NCI-H1048 (cell line): ENCODE data around the gene CBX7.

Source experiments
- DNase-seq: peaks from one replicate; lab custom pipeline; 2025; lab: John Stamatoyannopoulos, UW

CBX7 gene

DNA sequence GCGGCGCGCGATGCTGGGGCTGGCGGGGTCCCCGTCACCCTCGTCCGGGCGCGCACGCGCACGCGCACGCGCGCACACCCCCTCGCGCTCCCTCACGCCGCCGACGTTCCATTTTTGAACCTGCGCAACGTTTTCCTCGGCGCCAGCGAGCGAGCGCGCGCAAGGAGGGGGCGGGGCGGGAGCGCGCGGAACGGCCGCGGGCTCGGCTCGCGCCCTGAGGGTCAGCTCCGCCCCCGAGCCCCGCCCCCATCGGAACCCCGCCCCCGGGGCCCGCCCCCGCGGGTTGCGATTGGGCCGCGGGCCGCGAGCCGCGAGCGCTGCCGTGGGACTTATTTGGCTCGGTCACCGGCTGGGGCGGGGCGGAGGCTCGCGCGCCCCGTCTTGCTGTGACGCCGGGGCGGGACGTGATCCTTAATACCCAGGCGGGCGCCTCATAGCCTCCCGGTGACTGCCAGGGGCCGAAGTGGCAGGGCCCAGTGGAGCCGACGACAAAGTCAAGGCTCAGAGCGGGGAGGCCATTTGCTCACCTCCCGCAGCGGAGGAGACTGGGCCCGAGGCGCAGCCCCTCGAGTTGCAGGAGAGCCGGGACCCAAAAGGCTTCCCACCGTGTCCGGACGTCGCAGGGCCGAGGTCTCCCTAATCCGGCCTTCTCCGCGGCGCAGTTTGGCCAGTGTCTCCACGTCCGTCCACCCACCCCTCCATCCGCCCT, at the start of gene CBX7:
CBX7 (minus strand) TSS at position 170 of the 709 bp plus-strand sequence. CDS start 236 bp downstream, outside the sequence.
- DNase-seq = peak; percentile 81

DNA sequence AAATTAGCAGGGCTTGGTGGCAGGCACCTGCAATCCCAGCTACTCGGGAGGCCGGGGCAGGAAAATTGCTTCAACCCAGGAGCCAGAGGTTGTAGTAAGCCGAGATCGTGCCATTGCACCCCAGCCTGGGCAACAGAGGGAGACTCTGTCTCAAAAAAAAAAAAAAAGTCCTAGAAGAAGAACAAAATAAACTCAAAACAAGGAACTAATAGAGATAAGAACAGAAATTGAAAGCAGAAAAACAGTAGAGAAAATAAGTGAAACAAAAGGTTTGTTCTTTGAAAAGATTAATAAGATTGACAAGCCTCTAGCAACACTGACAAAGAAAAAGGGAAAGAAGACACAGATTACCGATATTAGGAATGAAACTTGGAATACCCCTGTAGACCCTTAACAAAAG, 45.1 kb upstream of the CBX7 start:
- DNase-seq = no peak

DNA sequence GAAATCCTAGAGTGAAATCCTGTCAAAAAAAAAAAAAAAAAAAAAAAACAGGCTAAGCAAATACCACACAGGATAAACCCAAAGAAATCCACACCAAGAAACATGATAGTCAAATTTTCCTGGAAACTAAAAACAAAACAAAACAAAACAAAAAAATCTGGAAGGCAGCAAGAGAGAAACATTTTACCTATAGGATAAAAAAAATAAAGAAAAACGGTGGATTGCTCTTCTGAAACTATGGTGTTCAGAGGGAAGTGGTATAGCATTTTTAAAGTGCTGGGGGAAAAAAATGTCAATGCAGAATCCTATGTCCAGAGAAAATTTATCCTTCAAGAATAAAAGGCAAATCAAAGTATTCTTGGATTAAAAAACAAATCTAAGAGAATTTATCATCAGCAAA, 41.6 kb upstream of the CBX7 start:
- no peak for DNase-seq

DNA sequence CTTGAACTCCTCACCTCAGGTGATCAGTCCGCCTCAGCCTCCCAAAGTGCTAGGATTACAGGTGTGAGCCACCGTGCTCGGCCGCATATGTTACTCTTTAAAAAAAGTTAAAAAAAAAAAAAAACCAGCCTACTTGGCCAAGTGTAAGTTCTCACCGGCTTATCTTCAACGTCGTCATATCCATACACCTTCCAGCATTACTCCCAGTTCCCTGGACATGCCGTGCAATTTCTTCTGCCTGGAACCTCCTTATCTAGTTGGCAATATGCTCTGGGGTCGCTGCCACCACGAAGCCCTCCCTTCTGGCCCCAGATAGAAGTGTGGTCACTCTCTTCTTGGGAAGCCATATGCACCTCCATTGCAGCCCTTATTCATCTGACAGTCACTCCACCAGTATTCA, 36.3 kb upstream of the CBX7 start:
- DNase-seq = no peak

DNA sequence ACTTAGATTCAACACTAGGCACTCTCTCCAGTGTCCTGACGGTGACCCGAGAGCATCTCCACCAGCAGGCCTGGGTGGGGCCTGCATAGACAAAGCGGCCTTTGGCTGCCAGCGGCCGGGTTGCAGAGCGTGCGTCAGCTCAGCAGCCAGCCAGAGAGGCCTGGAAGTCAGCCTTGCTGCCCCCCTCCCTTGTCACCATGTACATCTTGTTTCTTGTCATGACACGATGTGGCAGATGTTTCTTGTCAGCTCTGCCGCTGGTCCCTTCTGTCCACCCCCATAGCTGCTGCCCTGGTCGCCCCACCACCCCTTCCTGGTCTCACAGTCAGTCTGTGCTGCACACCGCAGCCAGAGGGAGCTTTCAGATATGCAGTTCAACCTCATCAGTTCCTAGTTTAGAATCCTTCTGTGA, 33.1 kb upstream of the CBX7 start:
- DNase-seq = no peak

DNA sequence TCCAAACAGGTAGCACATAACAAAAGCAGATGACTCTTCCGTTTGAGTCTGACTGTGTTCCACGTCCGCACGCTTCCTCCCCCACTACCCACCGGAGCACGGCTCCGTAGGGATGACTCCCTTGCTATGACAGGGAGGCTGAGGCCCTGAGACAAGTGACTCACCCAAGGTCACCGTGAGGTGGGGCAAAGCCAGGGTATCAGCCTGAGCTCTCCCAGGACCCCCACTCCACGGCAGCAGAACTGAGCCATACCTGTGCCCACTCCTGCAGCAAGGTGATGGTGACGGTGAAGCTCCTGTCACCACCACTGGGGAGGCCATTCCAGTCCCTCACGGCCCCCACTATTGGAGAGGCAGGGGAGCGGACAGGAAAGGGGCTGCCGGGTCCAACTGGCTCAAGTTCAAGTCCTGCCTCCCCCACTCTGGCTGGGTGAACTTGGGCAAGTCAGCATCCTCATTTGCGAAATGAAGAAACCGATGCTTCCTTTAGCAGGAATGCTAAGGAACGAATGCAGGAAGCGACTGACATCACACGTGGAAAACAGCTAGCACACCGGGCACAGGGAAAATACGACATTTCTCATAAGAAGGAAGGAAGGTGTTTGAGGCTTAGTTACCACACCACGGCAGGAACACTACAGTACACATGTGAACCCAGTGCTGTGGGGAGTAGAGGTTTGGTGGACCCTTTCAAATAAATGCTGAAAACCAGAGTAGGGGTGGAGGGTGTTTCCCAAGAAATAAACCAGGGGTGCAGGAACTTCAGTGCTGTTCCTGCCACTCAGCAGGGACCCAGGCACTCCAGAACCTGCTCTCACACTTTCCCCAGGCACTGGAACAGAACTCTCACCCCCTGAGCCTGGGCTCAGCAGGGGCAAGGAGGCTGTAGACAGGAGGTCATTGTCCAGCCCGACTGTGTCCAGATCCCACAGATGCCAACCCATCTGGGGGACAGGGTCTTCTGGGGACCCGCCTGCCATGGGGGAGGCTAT, 32.4 kb upstream of the CBX7 start:
- DNase-seq = no peak

DNA sequence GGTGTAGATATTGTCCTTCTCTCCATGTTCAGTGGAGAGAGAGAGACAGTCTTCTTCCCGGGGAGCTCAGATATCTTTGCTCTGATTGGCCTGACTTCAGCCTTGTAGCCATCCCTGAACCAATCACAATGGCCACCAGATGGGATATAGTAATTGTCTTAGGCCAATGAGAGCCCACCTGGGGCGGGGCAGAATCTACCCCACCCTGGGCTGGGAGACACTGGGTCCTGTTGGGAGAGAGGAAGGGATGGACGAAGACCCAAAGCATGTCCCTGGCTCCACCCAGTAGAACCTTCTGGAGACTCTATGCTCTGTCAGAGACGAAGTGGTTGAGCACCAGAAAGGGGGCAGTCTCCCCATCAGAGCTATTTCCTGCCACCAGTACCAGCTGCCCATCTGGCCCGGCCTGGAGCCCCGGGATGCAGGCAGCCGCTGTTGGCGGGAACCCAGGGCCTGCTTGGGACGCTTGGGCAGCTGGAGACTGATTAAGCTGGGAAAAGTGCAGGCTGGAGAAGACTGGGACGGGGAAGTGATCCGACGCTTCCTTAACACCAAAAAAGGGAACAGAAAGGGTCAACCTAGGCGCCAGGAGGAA, 31.6 kb upstream of the CBX7 start:
- DNase-seq = no peak

DNA sequence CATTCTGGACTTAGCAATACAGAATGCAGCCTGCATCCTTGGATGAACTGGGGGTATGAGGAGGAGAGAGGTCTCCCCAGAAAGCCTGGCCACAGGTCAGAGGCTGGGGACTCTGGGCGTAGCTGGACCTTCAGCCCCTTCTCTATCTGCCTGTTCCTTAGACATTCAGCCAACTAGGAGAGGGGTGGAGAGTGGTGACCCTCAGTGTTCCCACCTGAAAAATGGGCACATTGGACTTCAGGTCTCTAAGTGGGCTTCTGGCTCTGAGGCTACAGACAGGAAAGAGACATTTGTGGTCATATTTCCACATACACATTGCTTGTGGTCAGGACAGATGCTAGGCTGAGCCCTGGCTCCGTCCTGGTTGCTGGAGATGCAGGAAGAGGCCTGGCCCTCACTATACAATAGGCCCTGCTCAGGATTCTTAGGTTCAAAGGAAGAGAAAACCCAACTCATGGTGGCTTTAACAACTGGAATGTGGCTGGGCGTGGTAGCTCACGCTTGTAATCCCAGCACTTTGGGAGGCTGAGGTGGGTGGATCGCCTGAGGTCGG, 30.1 kb upstream of the CBX7 start:
- no peak for DNase-seq

DNA sequence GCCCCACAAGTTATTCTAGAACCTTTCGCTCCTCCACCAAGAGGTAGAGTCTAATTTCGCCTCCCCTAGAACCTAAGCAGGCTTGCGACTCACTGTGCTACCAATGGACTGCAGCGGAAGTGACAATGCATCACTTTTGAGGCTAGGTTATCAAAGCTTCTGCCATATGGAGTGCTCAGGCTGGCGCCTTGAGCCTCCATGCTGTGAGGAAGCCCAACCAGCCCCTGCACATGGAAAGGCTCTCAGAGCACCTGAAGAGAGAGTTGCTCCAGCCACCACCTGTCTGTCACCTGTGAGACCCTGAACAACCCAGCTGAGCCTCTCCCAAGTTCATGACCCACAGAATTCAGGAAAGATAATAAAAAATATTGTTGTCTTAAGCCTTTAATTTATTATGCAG, 29.3 kb upstream of the CBX7 start:
- DNase-seq = no peak

DNA sequence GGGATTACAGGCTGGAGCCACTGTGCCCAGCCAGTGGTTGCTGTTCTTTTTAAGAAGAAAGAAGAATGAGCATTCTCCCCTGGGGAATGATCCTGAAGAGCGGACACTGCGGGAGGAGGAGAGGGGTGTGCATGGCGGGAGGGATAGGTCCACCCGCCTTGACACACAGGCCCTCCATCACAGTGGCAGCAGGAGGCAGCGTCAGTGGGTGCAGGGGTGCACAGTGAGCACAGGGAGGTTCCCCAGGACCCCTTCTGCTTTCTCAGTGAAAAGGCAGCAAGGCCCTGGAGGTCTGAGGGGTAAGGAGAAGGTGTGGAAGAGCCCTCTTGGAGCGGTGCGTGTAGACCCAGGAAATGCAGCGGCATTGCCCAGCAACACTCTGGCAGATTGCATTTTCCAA, 28.9 kb upstream of the CBX7 start:
- DNase-seq = no peak

DNA sequence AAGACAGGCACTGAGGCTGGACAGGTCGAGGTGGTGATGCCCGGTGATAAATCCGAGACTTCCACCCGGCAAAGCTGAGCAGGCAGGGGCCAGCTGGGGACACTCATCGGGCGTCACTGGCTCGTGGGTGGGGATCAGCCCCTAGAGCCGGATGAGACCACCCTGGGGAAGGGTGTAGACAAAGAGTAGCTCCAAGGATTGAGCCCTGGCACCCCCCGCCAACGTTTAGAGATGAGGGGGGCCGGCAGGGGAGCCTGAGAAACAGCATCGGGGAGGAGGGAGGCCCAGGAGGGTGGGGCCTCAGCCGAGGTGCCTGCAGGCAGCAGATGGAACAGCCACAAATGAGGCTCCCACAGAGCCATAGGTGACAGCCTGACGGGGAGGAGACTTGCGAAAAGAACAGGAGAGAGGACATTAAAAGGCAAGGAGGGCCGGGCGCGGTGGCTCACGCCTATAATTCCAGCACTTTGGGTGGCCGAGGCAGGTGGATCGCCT, 27.4 kb upstream of the CBX7 start:
- DNase-seq = no peak

DNA sequence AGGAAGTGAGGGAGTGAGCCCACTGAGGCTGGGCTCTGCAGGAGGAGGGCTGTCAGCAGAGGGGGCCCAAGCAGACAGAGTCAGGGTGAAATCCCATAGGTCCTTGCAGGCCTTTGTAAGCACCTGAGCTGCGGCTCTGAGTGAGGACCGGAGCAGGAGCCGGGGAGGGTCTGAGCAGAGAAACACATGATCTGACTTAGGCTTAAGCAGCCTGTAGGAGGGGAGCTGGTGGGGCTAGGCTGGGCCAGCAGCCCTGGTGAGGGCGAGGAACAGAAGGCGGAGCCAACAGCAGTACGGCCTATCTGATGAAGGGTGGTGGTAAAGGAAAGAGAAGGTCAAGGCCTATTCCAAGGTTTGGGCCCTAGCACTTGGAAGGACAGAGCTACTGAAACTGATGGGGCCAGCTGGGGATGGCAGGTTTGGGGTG, 26.9 kb upstream of the CBX7 start:
- no peak for DNase-seq

DNA sequence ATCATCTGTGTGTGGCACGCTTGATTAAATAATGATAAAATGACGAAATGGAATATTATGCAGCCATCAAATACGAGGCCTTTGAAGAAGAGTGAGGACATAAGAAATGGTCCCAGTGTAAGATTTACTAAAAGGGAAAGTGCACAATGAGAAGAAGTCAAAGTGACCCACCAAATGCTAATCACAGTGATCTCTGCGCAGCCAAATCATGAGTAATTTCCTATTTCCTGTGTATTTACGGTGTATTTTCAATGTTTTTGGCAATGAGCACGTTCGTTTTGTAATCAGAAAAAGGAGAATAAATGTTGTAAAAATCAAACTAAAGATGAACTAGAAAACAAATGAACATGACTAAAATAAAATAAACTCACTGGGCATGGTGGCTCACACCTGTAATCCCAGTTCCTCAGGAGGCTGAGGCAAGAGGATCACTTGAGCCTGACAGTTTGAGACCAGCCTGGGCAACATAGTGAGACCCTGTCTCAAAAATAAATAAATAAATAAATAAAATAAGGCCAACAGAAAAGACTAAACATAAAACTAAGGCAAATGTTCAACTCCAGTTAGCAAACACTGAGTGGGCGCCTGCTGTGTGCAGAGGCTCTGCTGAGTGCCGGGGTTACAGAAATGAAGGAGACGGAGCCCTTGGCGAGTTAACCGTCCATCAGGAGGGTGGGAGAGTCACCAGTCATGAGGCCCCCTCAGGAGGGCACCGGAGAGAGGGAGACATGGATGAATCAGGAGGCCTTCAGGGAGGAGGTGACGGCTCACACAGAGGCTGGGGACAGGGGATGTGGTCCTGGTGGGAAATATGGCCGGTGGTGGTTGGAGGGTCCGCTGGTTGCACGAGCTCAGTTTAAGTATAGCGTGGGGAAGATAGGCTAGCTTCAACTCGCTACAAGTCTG, 26.0 kb upstream of the CBX7 start:
- no peak for DNase-seq

DNA sequence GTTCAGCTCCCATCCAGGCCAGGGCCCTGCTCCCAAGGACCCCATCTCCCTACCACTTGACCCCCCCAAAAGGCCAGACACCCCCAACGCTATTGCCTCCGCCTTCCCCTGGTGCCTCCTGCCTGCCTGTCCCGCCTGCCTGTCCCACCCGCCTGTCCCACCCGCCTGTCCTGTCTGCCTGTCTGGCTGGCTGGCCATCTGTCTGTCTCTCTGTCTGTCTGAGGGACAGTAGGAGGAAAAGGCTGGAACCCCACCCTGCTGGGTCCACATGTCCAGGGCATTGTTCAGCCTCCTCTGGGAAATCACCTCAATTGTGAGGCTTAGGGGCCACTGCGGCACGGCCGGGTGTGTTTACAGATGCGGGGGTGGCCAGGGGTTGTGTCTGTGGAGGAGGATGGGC, 25.3 kb upstream of the CBX7 start:
- no peak for DNase-seq

DNA sequence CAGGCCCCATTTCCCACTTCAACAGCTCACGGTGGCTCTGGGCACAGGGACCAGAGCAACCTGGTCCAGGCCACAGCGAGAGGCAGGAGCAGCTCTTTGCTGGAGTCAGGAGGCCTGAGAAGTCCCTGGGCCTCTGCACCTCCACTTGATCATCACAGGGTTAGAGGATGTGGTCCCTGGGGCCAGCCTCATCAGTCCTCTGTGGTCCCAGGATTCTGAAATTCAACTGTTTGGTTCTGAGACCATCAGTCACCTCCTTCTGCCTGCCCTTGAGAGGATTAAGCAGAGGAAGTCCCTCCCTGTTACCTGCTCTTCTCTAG, 24.9 kb upstream of the CBX7 start:
- DNase-seq = no peak

DNA sequence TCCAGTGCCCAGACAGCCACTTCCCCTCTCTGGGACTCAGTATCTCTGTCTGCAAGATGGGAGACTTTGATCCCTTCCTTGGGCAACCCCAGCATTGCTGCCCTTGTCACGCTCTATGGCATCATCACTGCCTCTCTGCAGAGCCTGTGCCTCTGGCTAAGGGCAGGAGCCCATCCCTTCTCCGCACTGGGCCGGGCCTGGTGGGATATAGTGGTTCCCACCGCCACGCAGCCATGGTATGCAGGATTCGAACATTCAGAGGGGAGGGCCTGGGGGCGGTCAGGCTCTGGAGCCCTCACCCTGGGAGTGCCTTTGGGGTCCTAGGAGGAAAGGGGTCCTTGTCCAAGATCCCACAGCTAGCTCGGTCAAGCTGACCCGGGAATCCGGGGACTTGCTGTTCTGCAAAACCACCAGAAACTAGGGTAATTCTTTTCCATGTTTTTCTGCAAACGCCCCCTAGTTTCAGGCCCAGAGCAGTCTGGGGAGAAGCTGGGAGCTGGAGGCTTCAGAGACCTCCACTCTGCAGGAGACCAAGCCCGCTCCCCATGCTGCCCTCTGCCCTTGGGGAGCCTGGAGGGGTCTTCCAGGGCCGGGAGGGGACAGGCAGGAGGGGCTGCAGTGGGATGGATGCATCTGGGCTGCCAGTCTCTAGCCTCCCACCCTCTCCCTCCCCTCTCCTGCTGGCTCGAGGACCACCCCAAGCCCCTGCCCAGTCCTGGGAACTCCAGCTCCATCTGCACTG, 24.4 kb upstream of the CBX7 start:
- DNase-seq = no peak

DNA sequence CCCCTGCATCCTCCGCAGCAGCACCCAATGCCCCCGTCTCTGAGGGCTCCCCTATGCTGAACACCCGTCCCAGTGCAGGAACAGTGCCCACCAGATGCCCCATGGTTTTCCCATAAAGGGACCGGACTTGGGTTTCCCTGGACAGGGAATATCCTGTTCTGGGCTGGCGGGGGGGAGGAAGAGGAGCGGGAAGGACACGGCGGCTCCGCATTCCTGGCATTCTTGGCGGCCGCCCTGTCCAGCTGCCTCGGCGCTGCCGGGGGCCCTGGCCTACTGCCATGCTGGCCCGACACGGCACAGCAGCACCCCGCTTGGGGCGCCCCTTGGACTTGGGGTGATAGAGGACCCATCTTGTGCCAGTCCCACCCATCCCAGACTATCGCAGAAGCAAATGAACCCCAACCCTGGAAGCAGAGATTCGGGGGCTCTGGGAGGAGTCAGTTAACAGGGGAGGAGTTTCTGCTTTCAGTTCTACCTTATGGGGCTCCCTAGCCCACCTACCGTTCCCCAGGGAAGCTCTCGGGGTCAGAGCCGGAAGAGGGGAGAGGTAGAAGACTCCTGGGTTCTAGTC, 23.7 kb upstream of the CBX7 start:
- no peak for DNase-seq

DNA sequence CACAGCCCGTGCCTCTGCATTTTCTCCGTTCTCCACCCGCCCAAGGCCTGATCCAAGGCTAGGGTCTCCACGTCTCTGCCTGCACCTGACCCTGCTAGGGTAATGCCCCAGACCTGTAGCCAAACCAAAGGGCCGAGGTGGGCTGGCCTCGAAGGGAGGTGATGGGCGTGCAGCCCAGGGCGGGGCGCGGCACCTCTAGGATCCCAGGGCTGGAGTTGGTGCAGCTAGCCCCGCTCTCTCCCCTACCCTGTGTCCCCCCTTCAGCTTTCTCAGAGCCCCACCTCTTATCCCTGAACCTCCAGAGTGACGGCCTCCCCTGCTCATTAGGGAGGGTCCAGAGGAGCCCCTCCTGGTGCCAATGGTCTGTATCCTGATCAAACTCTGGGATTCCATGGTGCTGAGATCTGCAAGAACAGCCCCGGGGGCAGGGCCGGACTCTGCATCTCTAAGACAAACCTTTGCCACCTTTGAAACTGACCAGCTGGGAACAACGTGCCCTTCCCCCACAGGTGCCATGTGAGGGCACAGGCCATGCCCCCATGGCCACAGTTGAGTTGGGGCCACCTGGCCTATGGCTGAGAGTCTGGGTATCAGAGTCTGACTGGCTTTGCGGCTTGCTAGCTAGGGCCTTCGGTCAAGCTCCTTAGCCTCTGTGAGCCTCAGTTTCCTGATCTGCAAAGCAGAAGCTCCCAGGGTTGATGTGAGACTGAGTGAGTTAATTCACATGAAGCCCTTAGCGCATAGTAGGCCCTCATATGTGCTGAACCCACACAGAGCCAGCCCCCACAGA, 23.1 kb upstream of the CBX7 start:
- DNase-seq = no peak
